AG10803 (cell line): Measurements from ENCODE around the gene CD24.
A peak's percentile ranks its signal among the peaks of the same experiment; 100 is the strongest.

Source experiments
- DNase-seq: peaks from one replicate; pipeline ENCODE4 v3.0.0; 2010; ENCODE audit warnings: low read depth
- H3K4me3 ChIP-seq: 2 replicates; pipeline ENCODE4 v1.5.1; 2011; ENCODE audit warnings: mild to moderate bottlenecking, low read length, control low read depth
- CTCF ChIP-seq: conservative IDR thresholded peaks from 2 replicates; pipeline ENCODE4 v1.5.1; 2011; ENCODE audit warnings: mild to moderate bottlenecking, low read length, control low read depth, inconsistent platforms

The CD24 gene

GRCh38 chr6:106959985-106960384 is 14.5 kb downstream of the CD24 start:
- H3K4me3 ChIP-seq: no peak overlapping the region
- no peak for TF ChIP-seq CTCF
- DNase-seq: no peak

GRCh38 chr6:106939848-106940247 is 34.7 kb downstream of the CD24 start:
- no peak for DNase-seq
- no peak overlapping the region for H3K4me3 ChIP-seq
- TF ChIP-seq CTCF: no peak

GRCh38 chr6:106939208-106939607 is 35.3 kb downstream of the CD24 start:
- no peak for DNase-seq
- H3K4me3 ChIP-seq: no peak overlapping the region
- TF ChIP-seq CTCF: no peak

GRCh38 chr6:106927531-106928398 is 46.8 kb downstream of the CD24 start:
- peak; percentile 6 for DNase-seq
- no peak overlapping the region for H3K4me3 ChIP-seq
- TF ChIP-seq CTCF: no peak

GRCh38 chr6:106925948-106926347 is 48.6 kb downstream of the CD24 start:
- DNase-seq: no peak
- TF ChIP-seq CTCF: no peak
- no peak overlapping the region for H3K4me3 ChIP-seq

GRCh38 chr6:106924694-106925523 is 49.6 kb downstream of the CD24 start:
- TF ChIP-seq CTCF: no peak
- no peak for DNase-seq
- H3K4me3 ChIP-seq: no peak overlapping the region
